Panc1 (cell line): ENCODE data around the gene RXRG. TPM values are rescaled to one million over a fixed set of nuclear protein-coding genes. Genes with fewer than 3 reads are reported as not detected.

ENCODE experiments used
- ATAC-seq: fragments of 200-7000 bp; cut with Tn5 transposase; 2 replicates; pipeline ENCODE4 v1.9.1; 2020; ENCODE audit warnings: mild to moderate bottlenecking, moderate library complexity
- BruUV-seq: library from RNA; stranded (reverse); fragments of 400-500 nt; replicated peaks from 2 replicates; lab custom pipeline; 2021; lab: Mats Ljungman, UMichigan
- CTCF ChIA-PET: fragments of 300-600 bp; sonication (Branson Sonifier 250); formaldehyde crosslinking; loops from one replicate; lab custom pipeline; 2022; ENCODE audit warnings: antibody characterized with exemption; lab: Charles Lee
- POLR2A ChIA-PET: fragments of 300-600 bp; sonication (Branson Sonifier 250); formaldehyde crosslinking; loops from one replicate; lab custom pipeline; 2022; ENCODE audit warnings: antibody characterized with exemption; lab: Charles Lee
- DNase-seq: peaks from one replicate; pipeline ENCODE4 v3.0.0-alpha.2; 2010; ENCODE audit warnings: low read depth, low spot score
- H3K27ac ChIP-seq: 2 replicates; pipeline ENCODE4 v1.5.1; 2011; ENCODE audit warnings: mild to moderate bottlenecking, low read length, inconsistent platforms
- H3K27me3 ChIP-seq: fragments of 200-500 bp; sonication (Bioruptor generic); 2 replicates; pipeline ENCODE4 v1.6.0; 2014; ENCODE audit warnings: low read length, inconsistent platforms; ENCODE audit not compliant: control insufficient read depth, insufficient read depth
- H3K36me3 ChIP-seq: fragments of 200-500 bp; sonication (Bioruptor generic); 2 replicates; pipeline ENCODE4 v1.5.1; 2014; ENCODE audit warnings: inconsistent platforms, mild to moderate bottlenecking, low read length, moderate library complexity; ENCODE audit not compliant: control insufficient read depth, insufficient read depth
- H3K4me1 ChIP-seq: 2 replicates; pipeline ENCODE4 v1.5.1; 2011; ENCODE audit warnings: inconsistent platforms, mild to moderate bottlenecking, low read length, moderate library complexity; ENCODE audit not compliant: control insufficient read depth, insufficient read depth
- H3K4me3 ChIP-seq, 2 experiments: 2 replicates each; pipeline ENCODE4 v1.5.1; 2011 to 2012; ENCODE audit warnings: low read depth in 2 of 2, low read length in 2 of 2, mild to moderate bottlenecking in 2 of 2, inconsistent platforms in 1 of 2, moderate library complexity in 1 of 2
- H3K9me3 ChIP-seq: fragments of 200-500 bp; sonication (Bioruptor generic); 2 replicates; pipeline ENCODE4 v1.5.1; 2014; ENCODE audit warnings: low read depth, mild to moderate bottlenecking, inconsistent platforms, low read length, moderate library complexity; ENCODE audit not compliant: control insufficient read depth, insufficient read depth
- CTCF ChIP-seq: fragments of 450-650 bp; IDR thresholded peaks from 2 replicates; pipeline ENCODE4 v1.5.1; 2017; ENCODE audit warnings: mild to moderate bottlenecking
- POLR2AphosphoS5 ChIP-seq: IDR thresholded peaks from 2 replicates; pipeline ENCODE4 v1.6.1; 2012; ENCODE audit warnings: mild to moderate bottlenecking, low read depth, low read length, moderate library complexity
- REST ChIP-seq, 2 experiments: IDR thresholded peaks; 2 replicates each; pipeline ENCODE4 v1.6.1; 2011 to 2012; ENCODE audit warnings: low read depth in 2 of 2, control low read depth in 1 of 2, low read length in 1 of 2, mild to moderate bottlenecking in 1 of 2, moderate library complexity in 1 of 2; ENCODE audit not compliant: insufficient read depth in 1 of 2
- SIN3A ChIP-seq: IDR thresholded peaks from 2 replicates; pipeline ENCODE4 v1.6.1; 2012; ENCODE audit warnings: low read depth, mild to moderate bottlenecking, low read length, moderate library complexity, borderline replicate concordance; ENCODE audit not compliant: insufficient read depth
- TCF7L2 ChIP-seq: IDR thresholded peaks from 2 replicates; pipeline ENCODE4 v1.6.1; 2011; ENCODE audit warnings: mild to moderate bottlenecking, low read depth, low read length, inconsistent platforms
- in situ Hi-C: cut with HindIII; loops from 2 replicates; pipeline ENCODE4 v1.10.0; 2016; ENCODE audit warnings: low sequenced_read_pairs, low pct_unique_long_range_greater_than_20kb
- intact Hi-C: fragments of 100-400 bp; cut with micrococcal nuclease; formaldehyde crosslinking; loops from one replicate; pipeline ENCODE4 v1.10.0; 2022; ENCODE audit not compliant: unreplicated experiment
- total RNA-seq: library from RNA; stranded (reverse); gene quantifications from one replicate; pipeline ENCODE4 v1.2.1, GENCODE V29; 2021; ENCODE audit not compliant: unreplicated experiment

RXRG gene
- total RNA-seq, 1 experiment from 2014 or later, result not detected

GRCh38 chr1:165387961-165388360, 57.0 kb downstream of the RXRG start:
- no peak overlapping the region for H3K4me3 ChIP-seq
- in situ Hi-C loops, result no loop called here
- TF ChIP-seq REST (IDR thresholded peaks at IDR 0.05; ENCODE audit: insufficient read depth in 1 of 2, low read depth in 2 of 2, low read length in 1 of 2) (no peak), POLR2AphosphoS5 (no peak), CTCF (no peak), TCF7L2 (no peak), SIN3A (no peak)

GRCh38 chr1:165387505-165387904, 57.4 kb downstream of the RXRG start:
- Histone ChIP-seq H3K36me3 (no peaks in the 10 kb centered on the region), H3K9me3 (no peaks in the 10 kb centered on the region), H3K27ac (no peak overlapping the region), H3K4me1 (no peaks in the 10 kb centered on the region), H3K27me3 (peaks cover 12% of the 10 kb centered on the region), H3K4me3 (no peak overlapping the region)
- ChIA-PET POLR2A (interaction anchor here (0.7 kb wide), 1 partner anchor 1430 kb away, joined by 3 read pairs; no protein-coding TSS in a partner anchor), CTCF (interaction anchor here (0.7 kb wide), 1 partner anchor 314 kb away, joined by 3 read pairs; no protein-coding TSS in a partner anchor)
- TF ChIP-seq SIN3A (no peak), POLR2AphosphoS5 (no peak), REST (IDR thresholded peaks at IDR 0.05; ENCODE audit: insufficient read depth in 1 of 2, low read depth in 2 of 2, low read length in 1 of 2) (no peak), TCF7L2 (no peak), CTCF (no peak)
- no peak for DNase-seq
- intact Hi-C loops (no loop called here), in situ Hi-C loops (no loop called here)
- no TSS peak for BruUV-seq
- no peak for ATAC-seq

More at GRCh38 chr1:165387961-165388360, 57.0 kb downstream of the RXRG start:
- peaks cover 12% of the 10 kb centered on the region for H3K27me3 ChIP-seq
- H3K27ac ChIP-seq, result no peak overlapping the region
- ChIA-PET CTCF (interaction anchor here (0.7 kb wide), 1 partner anchor 314 kb away, joined by 3 read pairs; no protein-coding TSS in a partner anchor), POLR2A (no interaction called here)
- H3K36me3 ChIP-seq, result no peaks in the 10 kb centered on the region
- DNase-seq (no peak), ATAC-seq (no peak)
- BruUV-seq, result no TSS peak
- H3K4me1 ChIP-seq, result peaks cover under 1% of the 10 kb centered on the region; the same call in 1 of the 2 replicates
- intact Hi-C loops, result no loop called here
- H3K9me3 ChIP-seq, result no peaks in the 10 kb centered on the region
